ENCODE results near the gene TEDC1.

The TEDC1 gene

DNA sequence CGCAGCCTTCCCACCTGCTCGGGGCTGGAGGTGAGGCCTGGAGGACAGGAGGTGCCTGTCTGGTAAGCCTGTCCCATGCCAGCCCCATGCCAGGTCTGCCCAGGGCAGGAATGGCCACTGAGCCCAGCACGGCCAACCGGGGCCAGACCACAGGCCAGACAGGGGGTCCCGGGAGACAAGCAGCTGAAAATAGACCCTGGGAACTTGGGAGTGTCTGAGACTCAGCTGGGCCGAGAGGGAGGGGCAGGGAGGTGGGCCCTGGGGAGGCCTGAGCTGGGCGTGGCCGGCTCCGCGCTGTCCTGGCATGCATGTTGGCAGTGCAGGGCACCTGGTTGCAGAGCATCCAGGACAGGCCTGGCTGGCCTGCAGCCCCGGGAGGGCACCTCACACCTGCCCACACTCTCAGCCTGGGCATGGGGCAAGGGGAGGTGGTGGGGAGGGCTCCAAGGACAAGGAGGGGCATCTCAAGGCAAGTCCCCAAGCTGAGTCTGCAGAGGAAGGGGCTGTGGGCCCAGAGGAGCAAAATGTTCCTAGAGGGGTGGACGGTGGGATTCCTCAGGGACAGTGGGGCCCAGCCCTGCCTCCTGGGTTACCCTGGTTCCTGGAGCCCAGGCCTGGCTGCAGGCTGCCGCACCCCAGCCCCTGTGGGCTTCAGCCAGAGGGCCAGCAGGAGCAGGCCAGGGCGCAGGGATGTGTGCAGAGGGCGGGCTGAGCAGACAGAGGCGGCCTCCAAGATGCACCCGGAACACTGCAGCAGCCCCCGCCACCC lies 7.6 kb upstream of the TEDC1 start:
- in situ Hi-C loops (cut with MboI; ENCODE audit: low sequenced_read_pairs), result loop anchor here (25.0 kb wide), 1 partner anchor 121 kb away; no protein-coding TSS in a partner anchor

DNA sequence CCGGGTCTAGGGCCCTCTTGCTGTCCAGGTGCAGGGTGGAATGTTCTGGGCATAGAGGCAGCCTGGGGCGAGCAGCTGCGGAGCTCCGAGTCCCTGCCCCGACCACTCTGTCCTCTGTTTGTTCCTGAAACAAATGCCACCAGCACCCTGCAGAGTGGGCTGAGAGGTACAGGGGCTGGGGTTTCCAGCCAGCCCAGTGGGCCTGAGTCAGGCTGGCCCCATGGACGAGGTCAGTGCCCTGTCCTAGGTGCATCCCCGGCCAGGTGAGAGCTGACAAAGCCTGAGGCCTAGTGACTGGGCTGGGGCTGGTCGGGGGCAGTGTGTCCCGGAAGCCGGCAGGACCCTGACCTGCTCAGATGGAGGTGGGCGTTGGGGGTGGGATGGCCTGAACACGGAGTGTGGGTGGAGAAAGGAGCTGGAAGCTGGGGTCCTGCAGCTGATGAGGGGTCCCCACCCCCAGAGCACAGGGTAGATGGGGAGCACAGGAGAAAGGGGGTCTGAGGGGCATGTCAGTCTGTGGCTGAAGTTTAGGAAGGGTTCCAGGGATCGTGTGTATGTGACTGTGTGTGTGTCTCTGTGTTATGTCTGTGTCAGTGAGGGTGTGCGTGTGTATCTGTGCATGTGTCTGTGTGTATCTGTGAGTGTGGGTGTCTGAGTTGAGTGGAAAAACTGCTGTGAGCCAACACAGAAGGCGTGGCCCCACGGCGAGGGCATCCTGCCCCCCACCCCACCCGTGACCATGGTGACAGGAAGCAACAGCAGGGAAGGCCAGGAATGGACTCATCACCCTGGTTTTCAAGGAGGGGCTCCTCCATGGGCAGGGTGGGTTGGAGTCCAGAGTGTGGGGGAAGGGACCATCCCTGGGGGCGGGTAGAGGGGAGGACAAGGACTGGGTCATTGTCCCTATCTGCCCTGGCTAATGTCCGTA lies 6.7 kb upstream of the TEDC1 start:
- in situ Hi-C loops (cut with MboI; ENCODE audit: low sequenced_read_pairs), result loop anchor here (25.0 kb wide), 1 partner anchor 122 kb away; no protein-coding TSS in a partner anchor

- in situ Hi-C loops (cut with MboI; ENCODE audit: low sequenced_read_pairs), result loop anchor here (25.0 kb wide), 1 partner anchor 123 kb away; no protein-coding TSS in a partner anchor
Measured at GRCh38 chr14:105484997-105485393, 6.1 kb upstream of the TEDC1 start.

DNA sequence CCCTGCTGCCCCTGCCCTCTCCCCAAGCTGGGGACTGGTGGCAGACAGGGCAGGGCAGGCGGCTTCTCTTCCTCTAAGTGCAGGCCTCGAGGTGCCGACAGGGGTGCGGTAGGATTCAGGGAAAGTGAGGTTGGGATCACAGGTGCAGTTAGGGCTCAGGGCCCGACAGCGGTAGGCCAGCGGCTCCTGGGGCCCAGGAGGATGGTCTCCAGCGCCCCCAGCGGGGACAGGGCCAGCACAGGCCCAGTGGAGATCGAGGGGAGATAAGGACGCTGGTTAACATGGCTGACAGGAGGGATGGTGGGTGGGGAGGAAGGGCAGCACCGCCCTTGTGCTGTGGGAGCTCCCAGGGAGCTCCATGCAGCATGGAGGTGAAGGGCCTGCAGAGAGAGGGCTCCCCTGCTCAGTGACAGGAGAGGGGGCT lies 5.3 kb upstream of the TEDC1 start:
- in situ Hi-C loops (cut with MboI; ENCODE audit: low sequenced_read_pairs), result loop anchor here (25.0 kb wide), 1 partner anchor 123 kb away; no protein-coding TSS in a partner anchor

GRCh38 chr14:105486163-105486973 lies 4.7 kb upstream of the TEDC1 start, which contains the start of gene CRIP1:
Gene CRIP1 (plus strand): TSS chr14:105486886. CDS start chr14:105487260, 374 bp downstream.
- in situ Hi-C loops (cut with MboI; ENCODE audit: low sequenced_read_pairs), result loop anchor here (25.0 kb wide), 1 partner anchor 124 kb away; no protein-coding TSS in a partner anchor

DNA sequence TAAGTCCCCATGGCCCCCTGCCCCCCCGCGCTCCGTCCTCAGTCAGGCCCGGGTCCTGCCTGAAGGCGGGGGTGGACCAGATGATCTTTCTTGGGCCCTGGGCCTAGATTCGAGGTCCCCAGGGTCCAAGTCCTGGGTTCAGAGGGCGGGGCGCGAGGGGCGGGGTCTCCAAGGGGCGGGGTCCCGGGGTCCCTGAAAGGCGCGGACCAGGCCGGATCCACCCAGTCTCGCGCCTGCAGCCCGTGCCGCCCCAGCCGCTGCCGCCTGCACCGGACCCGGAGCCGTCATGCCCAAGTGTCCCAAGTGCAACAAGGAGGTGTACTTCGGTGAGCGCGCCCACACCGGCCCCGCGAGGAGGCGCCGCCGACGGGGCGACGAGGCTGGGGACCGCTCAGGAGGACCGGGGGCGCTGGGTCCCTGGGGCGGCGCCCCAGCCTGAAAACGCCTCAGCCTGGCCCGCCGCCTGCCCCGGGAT lies 4.0 kb upstream of the TEDC1 start:
- in situ Hi-C loops (cut with MboI; ENCODE audit: low sequenced_read_pairs), result loop anchor here (25.0 kb wide), 1 partner anchor 125 kb away; no protein-coding TSS in a partner anchor

DNA sequence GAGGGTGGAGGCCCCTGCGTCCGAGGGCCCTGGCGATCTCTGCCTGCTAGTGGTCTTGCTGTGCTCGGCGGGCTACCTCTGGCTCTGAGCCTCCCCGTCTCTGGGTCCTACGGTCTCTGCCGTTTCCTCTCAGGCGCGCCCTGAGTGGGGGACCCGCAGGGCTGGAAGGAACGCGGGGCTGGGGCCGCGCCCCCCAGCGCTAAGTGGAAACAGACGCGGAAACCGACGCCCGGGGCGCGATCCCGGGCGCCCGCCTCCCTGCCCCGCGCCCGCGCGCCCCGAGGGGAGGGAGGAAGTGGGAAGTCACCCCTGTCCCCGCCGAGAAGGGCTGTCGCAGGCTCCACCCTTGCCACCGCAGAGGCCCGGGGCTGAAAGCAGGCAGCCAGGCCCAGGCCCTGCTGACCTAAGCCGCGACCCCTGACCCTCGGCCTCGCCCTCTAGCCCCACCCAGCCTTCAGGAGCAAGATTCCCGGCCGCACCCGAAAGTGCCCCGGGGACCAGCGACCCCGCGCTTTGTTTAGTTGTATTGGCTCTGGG lies 3.5 kb upstream of the TEDC1 start:
- in situ Hi-C loops (cut with MboI; ENCODE audit: low sequenced_read_pairs), result loop anchor here (25.0 kb wide), 1 partner anchor 125 kb away; no protein-coding TSS in a partner anchor

GRCh38 chr14:105487986-105488777 lies 2.9 kb upstream of the TEDC1 start:
- in situ Hi-C loops (cut with MboI; ENCODE audit: low sequenced_read_pairs), result loop anchor here (25.0 kb wide), 1 partner anchor 126 kb away; no protein-coding TSS in a partner anchor

- in situ Hi-C loops (cut with MboI; ENCODE audit: low sequenced_read_pairs), result loop anchor here (25.0 kb wide), 1 partner anchor 127 kb away; no protein-coding TSS in a partner anchor
Measured at GRCh38 chr14:105488781-105489541, 2.1 kb upstream of the TEDC1 start.

- in situ Hi-C loops (cut with MboI; ENCODE audit: low sequenced_read_pairs), result loop anchor here (25.0 kb wide), 1 partner anchor 127 kb away; no protein-coding TSS in a partner anchor
Measured at GRCh38 chr14:105489542-105490266, 1.3 kb upstream of the TEDC1 start.

- in situ Hi-C loops (cut with MboI; ENCODE audit: low sequenced_read_pairs), result loop anchor here (25.0 kb wide), 1 partner anchor 128 kb away; no protein-coding TSS in a partner anchor
Measured at GRCh38 chr14:105490267-105490571, 827 bp upstream of the TEDC1 start.

- in situ Hi-C loops (cut with MboI; ENCODE audit: low sequenced_read_pairs), result loop anchor here (25.0 kb wide), 1 partner anchor 129 kb away; no protein-coding TSS in a partner anchor
Measured at GRCh38 chr14:105491366-105491973, 424 bp downstream of the TEDC1 start.

GRCh38 chr14:105492031-105492970 lies 1.3 kb downstream of the TEDC1 start:
- in situ Hi-C loops (cut with MboI; ENCODE audit: low sequenced_read_pairs), result loop anchor here (25.0 kb wide), 1 partner anchor 130 kb away; no protein-coding TSS in a partner anchor

DNA sequence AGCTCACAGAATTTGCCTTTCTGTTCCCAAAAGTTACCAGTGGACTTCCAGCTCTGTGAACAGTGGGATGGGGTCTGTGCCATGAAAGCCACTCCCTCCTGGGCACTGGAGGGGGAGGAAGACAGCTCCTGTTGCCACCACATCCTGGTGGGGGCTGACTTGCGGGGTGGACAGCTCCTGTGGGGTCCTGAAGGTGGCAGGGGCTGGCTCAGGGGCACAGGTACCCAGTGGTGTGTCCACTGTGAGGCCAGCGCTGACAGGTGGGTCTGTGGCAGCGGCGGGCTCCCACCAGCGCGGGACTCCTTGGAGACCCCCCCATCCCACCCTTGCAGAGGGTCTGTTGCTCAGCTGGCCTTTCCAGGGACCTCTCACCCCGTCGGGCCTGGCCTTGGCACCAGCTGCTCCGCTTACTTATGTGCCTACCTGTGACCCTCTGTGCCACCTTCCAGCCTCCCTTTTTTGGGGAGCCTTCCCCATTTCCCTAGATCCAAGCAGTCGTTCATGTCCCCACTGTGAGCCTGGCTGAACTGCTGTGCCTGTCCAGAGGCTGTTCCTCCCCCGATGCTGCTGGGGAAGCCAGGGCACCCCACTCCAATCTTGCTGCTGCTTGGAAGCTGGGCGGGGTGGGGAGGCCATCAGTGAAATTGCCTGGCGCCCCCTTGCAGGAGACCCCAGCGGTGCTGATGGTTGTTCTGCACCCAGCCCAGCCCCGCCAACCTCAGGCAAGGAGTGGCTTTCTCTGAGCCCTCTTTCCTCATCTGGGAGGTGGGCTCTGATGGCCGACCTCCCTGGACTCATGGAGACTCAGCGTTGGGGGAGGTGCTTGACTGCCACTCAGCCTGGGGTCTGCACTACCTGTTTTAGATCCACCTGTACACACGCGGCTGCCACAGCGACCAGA lies 2.2 kb downstream of the TEDC1 start:
- in situ Hi-C loops (cut with MboI; ENCODE audit: low sequenced_read_pairs), result loop anchor here (25.0 kb wide), 1 partner anchor 131 kb away; no protein-coding TSS in a partner anchor
